ENCODE data around the gene IGF2BP3.

IGF2BP3 gene

DNA sequence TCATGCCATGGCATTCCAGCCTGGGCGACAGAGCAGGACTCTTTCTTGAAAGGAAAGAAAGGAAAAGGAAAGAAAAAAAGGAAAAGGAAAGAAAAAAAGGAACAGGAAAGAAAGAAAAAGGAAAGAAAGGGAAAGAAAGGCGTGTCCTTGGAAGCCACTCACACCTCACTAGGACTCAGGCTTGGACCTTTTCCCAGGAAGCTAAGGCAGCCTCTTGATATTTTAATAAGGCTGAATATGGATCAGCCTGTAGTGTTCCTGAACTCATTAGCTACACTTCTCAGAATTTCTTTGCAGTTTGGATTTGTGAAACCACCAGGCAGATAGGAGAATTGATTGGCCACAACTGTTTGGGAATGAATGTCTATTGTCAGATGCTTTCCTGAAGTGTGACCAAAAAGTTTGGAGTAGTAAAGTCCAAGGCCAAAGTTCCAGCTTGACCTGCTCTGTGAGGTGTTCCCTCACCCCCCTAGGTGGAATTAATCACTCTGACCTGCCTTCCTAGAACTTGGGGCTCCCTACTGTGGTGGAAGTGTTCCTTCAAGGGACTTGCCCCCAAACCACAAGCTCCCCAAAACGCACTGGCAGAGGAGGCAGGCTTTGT is 178.2 kb downstream of the IGF2BP3 start:
- no peak for DNase-seq

DNA sequence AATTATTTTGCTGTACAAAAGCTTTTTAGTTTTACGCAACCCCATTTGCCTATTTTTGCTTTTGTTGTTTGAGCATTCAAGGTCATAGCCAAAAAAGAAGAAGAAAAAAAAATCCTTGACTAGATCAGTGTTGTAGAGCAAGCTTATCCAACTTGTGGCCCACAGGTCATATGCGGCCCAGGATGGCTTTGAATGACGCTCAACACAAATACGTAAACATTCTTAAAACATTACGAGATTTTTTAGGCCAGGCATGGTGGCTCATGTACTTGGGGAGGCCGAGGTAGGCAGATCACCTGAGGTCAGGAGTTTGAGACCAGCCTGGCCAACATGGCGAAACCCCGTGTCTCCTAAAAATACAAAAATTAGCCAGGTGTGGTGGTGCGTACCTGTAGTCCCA is 179.3 kb downstream of the IGF2BP3 start:
- no peak for DNase-seq

DNA sequence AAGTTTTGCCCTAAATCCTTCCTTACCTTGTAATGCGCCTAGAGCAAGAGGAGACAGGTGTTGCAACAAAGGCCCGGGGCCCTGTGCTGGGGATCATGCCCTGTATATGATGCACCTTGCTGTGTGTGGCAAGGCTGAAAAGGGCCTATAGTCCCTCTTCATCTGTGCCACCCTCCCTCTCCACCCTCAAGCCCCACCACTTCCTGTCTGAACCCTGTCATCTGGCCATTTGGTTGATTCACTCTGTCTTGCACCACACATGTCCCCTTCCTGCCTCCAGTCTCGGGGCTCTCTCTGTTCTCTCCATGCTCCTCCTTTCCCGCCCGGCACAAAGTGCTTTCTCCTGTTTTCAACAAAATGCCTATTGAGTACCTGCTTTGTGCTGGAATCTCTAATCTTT is 182.7 kb downstream of the IGF2BP3 start:
- DNase-seq, result no peak

DNA sequence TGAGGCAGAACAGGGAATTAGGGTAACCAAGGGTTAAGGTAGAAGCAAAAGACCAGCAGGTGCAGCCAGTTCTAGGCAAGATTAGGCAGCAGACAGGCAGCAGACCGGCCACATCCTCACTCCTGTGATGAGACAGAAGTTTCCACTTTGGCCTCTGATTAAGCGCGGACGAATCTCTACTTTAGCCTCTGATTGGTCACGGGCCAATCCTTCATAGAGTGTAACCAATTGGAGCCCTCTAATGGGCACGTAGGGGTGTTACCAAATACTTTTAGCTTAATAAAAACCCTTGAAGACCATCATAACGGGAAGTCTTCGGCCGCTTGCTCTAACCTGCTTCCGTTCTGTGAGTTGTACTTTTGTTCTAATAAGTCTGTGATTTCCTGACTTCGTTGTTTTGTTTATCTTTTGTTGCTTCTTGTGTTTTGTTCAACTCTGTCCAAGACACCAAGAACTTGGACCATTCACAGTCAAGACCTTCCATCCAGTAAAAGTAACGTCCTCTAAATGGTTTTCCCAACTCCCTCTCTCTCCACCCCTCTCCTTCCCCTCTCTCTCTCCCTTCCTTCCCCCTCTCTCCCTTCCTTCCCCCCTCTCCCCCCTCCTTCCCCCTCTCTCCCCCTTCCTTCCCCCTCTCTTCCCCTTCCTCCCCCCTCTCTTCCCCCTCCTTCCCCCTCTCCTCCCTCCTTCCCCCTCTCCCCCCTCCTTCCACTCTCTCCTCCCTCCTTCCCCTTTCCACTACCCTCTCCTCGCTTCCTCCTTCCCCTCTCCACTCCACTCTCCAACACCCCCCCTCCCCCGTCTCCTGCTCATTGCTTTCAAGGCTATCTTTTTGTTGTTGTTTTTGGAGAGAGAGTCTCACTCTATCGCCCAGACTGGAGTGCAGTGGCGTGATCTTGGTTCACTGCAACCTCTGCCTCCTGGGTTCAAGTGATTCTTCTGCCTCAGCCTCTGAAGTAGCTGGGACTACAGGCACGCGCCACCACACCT is 184.3 kb downstream of the IGF2BP3 start:
- no peak for DNase-seq

DNA sequence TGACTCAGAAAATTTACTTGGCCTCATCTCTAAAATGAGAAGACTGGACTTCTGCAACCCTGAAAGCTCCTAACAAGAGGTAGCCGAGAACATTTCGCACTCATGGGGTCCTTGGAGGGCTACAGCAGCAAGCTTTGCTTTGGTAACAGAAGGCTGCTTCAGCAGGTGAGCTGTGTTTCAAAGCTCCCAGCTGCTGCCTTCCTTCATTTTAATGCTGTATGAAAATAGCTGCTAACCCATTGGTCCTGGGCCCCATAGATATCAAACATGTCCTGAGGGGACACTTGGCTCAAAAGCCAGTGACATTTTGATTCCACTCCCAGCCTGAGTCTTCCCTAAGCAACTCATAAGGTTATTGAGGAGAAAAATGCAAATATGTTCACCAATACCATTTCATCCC is 185.4 kb downstream of the IGF2BP3 start:
- DNase-seq, result no peak

DNA sequence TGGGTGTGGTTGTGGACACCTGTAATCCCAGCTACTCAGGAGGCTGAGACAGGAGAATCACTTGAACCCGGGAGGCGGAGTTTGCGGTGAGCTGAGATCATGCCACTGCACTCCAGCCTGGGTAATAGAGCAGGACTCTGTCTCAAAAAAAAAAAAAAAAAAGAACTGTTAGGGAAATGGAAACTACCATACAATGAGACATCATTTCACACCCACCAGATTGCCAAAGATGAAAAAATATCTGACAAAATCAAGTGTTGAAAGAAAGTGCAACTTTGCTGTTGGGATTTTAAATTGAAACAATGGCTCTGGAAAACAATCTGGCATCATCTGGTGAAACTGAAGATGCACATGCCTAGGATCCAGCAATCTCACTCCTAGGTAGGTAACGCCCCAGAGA is 187.2 kb downstream of the IGF2BP3 start:
- DNase-seq, result no peak

DNA sequence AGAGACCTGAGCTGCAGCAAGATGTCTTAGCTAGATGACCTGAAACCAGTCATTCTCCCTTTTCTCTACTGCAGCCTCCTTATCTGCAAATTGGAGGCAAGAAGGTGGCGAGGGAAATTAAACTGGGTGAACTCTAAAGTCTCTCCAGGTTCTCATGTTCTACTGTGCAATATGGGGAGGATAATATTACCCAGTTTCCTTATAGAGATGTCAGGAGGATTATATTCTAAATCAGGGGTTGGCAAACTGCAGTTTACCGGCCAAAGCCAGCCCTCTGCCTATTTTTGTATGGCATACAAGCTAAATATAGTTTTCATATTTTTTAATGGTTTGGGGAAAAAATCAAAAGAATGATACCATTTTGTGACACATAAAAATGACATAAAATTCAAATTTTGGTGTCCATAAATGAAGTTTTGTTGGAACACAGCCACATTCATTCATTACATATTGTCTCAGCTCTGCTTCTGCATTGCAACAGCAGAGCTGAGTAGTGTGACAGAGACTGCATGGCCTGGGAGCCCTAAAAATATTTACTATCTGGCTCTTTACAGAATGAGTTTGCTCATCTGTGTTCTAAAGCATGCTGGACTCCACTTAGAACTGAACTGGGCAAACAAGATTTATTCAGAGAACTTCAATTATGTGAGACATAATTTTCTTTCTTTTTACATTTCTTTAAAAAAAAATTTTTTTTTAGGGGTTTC is 190.3 kb downstream of the IGF2BP3 start:
- DNase-seq, result no peak

DNA sequence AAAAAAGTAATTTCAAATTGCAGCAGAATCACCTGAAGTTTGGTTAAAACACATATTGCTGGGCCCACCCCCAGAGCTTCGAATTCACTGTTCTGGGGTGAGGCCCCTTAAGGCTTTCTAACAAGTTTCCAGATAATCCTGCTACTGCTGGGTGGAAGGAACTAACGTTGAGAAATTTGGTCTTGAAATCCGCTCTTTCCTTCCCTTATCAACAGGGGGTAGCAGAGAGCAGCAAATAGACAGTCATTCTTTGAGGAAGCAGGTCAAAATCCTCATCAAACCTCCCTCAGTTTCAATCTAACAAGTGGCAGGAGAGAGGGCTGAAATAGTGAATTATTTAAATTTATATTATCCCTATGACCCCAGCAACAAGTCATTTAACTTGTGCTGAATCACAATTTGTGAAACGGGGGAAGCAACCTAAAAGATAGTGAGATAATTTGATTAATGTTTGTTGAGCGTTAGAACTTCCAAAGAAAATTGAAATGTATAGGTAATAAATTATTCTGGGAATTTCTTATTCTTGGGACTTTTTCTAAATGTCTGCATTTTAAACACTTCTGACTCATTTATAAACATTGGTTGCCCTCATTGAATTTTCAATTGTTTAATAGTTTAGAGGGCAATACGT is 192.8 kb downstream of the IGF2BP3 start:
- DNase-seq, result peak; percentile 86

DNA sequence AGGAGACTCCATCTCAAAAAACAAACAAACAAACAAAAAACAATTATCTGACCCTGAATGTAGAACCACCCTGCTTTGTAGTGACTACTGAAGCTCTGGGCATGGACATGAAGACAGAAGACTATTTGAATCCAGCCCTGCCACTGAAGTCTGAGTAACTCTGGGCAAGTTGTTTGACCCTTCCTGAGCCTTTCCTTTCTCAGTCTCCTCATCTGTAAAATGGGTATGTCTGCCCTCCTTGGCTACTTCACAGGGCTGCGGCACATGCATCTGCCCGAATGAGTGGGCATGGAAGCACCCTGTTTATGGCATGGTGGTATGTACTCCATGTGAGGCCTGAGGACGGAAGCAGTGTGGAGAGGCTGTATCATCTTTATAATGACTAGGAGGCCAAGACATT is 193.3 kb downstream of the IGF2BP3 start:
- no peak for DNase-seq

DNA sequence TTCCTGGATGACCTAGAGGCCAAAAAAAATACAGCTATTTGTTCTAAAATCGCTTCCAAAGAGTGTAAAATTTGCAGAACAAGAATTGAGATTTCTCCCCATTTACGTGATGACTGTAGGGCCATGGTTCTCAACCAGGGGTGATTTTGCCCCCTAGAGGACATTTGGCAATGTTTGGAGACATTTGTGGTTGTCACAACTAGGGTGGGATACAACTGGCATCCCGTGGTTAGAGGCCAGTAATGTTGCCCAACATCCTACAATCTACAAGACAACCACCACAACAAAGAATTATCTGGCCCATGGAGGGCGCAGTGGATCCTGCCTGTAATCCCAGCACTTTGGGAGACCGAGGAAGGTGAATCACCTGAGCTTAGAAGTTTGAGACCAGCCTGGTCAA is 193.9 kb downstream of the IGF2BP3 start:
- no peak for DNase-seq

DNA sequence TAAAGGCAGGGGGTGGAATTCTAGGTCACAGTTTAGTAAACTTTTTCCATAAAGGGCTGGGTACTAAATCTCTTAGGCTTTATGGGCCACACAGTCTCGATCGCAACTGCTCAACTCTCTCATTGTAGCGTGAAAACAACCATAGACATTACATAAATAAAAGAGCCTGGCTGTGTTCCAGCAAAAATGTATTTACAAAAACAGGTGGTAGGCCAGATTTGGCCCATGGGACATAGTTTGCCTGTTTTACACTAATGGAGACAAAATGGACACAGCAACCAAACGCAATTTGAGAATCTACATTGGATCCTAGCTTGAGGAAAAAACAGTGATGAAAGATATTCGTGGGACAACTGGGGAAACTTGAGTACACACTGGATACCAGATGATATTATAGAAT is 194.4 kb downstream of the IGF2BP3 start:
- peak; percentile 13 for DNase-seq

DNA sequence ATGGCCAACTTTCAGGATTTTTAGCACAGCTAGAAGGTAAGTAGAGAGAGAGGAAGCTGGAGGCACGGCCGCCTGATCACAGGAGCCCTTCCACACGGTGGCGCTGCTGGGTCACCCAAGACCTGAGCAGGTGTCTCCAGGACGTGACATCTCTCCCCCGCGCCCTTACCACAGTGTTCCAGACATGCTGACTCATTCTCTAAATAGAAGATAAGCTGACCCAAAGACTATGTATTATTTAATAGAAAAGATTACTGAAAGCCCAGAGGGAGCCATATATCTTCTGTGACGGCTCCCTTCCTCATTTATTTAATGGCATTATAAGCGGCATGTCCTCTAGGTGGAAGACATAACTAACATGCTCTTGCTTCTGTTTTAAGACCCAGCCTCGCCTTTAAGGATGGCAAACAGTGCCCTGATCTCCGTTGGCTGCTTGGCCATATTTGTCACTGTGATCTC is 197.1 kb downstream of the IGF2BP3 start:
- DNase-seq, result peak; percentile 80

DNA sequence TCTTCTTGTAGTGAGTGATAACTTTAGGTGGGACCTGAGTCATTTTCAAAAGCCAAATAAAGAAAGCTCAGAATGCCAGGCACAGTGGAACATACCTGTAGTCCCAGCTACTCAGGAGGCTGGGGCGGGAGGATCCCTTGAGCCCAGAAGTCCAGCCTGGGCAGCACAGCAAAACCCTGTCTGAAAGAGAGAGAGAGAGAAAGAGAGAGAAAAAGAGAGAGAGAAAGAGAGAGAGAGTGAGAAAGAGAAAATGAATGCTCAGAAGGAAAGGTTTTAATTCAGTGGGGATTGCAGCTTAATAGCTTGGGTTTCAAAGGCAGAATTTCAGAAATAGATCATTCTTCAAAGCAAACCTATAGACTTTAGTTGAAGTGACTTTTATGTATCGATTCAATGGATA is 198.0 kb downstream of the IGF2BP3 start:
- DNase-seq, result no peak

DNA sequence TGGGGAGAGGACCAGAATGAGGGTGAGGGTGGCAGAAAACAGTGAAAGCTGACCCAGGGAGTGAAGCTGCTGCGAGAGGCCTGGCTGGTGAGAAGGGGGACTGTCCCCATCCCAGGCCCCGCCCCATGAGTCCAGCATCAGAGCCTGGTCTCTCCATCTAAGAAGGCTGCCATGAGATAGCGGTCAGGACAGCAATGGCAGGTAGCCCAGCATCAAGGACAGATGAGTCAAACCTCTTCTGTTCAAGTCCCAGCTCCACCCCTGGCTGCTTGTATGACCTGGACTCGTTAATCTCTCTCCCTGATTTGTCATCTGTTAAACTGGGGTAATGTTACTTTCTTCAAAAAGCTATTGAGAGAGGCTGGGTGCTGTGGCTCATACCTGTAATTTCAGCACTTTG is 201.5 kb downstream of the IGF2BP3 start:
- DNase-seq, result no peak

DNA sequence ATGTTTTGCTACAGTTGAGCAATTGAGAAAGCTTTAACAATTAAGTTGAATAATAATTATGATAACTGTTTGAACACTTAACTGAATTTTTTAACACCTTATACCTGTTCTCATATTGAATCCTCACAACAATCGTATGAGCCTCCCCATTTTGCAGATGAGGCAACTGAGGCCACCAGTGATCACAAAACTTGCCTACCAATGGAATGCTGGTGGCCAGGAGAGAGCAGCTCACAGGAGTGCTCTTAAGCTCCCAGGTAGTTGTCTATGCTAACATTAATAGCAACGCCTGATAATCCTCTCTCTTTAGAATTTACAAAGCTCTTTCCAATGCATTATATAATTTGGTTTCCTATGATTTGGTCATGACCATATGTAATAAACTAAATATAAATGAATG is 202.1 kb downstream of the IGF2BP3 start:
- DNase-seq, result no peak

DNA sequence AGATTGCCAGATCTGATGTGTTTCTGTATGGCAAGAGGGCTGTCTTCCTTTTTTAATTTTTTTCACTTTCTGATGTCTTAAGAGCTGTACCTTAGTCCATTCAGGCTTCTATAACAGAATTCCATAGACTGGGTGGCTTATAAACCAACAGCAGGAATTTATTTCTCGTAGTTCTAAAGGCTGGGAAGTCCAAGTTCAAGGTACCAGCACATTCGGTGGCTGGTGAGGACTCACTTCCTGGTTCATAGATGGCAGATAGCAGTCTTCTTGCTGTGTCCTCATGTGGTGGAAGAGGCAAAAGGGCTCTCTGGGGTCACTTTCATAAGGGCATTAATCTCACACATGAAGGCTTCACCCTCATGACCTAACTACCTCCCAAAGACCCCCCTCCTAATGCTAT is 202.9 kb downstream of the IGF2BP3 start:
- DNase-seq, result no peak

DNA sequence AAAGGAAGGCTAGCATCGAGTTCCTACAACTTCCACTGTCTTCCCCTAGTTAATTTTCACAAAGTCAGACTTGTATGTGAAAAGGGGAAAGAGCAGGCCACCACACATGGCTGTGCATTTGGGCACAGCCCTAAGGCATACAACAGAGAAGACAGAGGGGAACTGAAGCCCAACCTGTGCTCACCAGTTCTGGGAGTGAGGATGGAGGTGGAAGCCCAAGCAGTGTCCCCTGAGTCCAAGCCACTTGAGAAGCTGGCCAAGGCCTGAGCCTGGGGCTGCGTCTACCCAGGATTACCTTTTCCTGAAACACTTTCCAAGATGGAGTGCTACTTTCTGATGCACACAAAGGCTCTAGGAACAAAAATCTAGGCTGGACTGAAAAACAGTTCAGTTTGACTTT is 203.4 kb downstream of the IGF2BP3 start:
- no peak for DNase-seq

DNA sequence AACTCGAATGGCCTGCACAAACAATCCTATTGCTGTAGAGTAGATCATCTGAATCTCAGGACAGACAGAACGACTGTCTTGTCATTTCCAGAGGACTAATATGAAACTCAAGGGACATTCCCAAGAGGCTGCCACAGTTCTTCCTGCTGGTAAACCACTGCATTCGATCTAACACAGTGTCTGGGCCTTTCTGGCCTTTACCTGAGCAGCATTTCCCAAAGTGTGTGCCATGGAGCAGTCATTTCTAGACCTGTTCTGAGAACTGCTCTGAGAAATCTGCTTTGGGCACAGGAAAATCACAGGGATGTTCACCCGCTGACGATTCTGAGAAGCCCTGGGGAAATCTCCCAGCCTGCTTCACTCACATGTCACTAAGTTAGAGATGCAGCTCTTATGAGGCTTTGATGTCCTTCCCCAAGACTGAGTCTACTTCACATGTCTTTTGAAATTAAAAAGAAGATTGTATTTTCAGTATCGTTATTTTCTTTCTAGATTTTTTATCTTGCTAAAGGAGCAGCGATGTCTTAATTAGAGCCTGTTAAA is 205.3 kb downstream of the IGF2BP3 start:
- DNase-seq, result no peak

DNA sequence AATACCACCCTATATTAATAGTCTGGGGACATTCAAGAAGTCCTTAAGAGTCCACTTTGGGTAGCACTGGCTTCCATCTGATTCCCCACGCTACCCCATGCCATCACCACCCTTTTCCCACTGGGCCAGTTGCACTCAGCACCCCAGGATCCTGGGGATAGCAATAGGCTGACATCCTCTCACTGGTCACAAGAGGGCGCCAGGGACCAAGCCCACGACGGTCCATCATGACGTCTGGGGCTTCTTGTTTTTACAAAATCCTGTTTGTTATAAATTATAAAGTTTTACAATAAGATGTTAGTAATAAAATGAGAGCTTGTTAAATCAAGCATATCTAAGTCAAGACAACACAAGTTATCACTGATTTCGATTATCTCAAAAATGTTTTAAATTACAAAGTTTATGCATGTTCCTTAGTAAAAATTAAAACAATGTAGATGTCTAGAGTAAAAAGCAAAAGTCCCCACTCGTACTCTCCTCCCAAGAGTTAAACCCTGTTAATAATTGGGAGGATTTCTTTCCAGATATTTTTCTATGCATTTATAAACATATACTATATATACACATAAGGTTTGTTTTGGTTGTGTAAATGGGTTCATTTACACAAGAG is 208.3 kb downstream of the IGF2BP3 start:
- DNase-seq, result peak; percentile 73

DNA sequence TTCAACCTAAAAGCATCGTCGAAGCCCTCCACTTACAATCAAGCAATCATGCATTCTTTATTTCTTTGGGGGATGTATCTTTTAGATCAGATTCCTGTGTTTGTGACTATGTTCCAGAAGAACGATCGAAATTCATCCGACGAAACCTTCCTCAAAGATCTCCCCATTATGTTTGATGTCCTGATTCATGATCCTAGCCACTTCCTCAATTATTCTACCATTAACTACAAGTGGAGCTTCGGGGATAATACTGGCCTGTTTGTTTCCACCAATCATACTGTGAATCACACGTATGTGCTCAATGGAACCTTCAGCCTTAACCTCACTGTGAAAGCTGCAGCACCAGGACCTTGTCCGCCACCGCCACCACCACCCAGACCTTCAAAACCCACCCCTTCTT is 209.9 kb downstream of the IGF2BP3 start:
- DNase-seq, result no peak
